B cell (primary cell): ENCODE results near the gene HOXB9. TPM values are rescaled to one million over a fixed set of nuclear protein-coding genes. Genes with fewer than 3 reads are reported as not detected.

Experiments
- ATAC-seq: fragments of 200-7000 bp; cut with Tn5 transposase; one replicate; pipeline ENCODE4 v1.10.0; 2021; ENCODE audit warnings: low read depth, mild to moderate bottlenecking, moderate number of reproducible peaks, moderate library complexity
- CTCF ChIA-PET: fragments of 350-600 bp; sonication (Branson Sonifier 250); formaldehyde crosslinking; loops from one replicate; lab custom pipeline; 2021; ENCODE audit warnings: antibody characterized with exemption, inconsistent platforms; lab: Charles Lee
- POLR2A ChIA-PET: fragments of 350-600 bp; sonication (Branson Sonifier 250); formaldehyde crosslinking; loops from one replicate; lab custom pipeline; 2021; ENCODE audit warnings: antibody characterized with exemption; lab: Charles Lee
- DNase-seq: peaks from one replicate; pipeline ENCODE4 v3.0.0; 2013
- H2AFZ ChIP-seq: 2 replicates; pipeline ENCODE4 v1.6.1; 2012; ENCODE audit warnings: mild to moderate bottlenecking, low read depth, low read length; ENCODE audit not compliant: insufficient read depth, poor library complexity, severe bottlenecking
- H3K27ac ChIP-seq, 2 donors: 1 replicate in 1 of 2; 2 replicates in 1 of 2; pipeline ENCODE4 v1.5.1; 2012 to 2013; ENCODE audit warnings: low read length in 2 of 2, mild to moderate bottlenecking in 2 of 2, moderate library complexity in 1 of 2
- H3K27me3 ChIP-seq, 4 experiments: fragments of 200-600 bp in 1 of 4; sonication (generic) in 1 of 4; replicated peaks in 1 of 4; 1 replicate in 2 of 4; 2 replicates in 2 of 4; pipeline versions ENCODE4 v1.6.1 to v1.7.0; 2013 to 2016; ENCODE audit warnings: low read length in 3 of 4, mild to moderate bottlenecking in 2 of 4, mixed read lengths in 1 of 4, moderate library complexity in 1 of 4; ENCODE audit not compliant: insufficient read depth in 4 of 4, control insufficient read depth in 3 of 4; ENCODE audit errors: control extremely low read depth in 1 of 4
- H3K36me3 ChIP-seq, 2 experiments: replicated peaks in 1 of 2; 1 replicate in 1 of 2; 2 replicates in 1 of 2; pipeline versions ENCODE4 v1.6.1 to v1.7.1; 2013; ENCODE audit warnings: low read length in 1 of 2; ENCODE audit not compliant: insufficient read depth in 2 of 2, control insufficient read depth in 1 of 2; ENCODE audit errors: control extremely low read depth in 1 of 2, extremely low read depth in 1 of 2
- H3K4me1 ChIP-seq, 2 donors: fragments of 200-600 bp in 1 of 2; sonication (generic) in 1 of 2; 1 replicate in 1 of 2; 2 replicates in 1 of 2; pipeline versions ENCODE4 v1.5.1 to v1.6.1; 2013 to 2017; ENCODE audit warnings: low read length in 2 of 2; ENCODE audit not compliant: control insufficient read depth in 2 of 2, insufficient read depth in 2 of 2
- H3K4me2 ChIP-seq: replicated peaks from 2 replicates; pipeline ENCODE3; 2012; ENCODE audit warnings: mild to moderate bottlenecking, low read depth, low read length; ENCODE audit not compliant: poor library complexity, severe bottlenecking
- H3K4me3 ChIP-seq, 5 experiments: fragments of 200-600 bp in 1 of 5; sonication (generic) in 1 of 5; 1 replicate in 3 of 5; 2 replicates in 2 of 5; pipeline versions ENCODE4 v1.5.1 to v1.7.0; 2011 to 2016; ENCODE audit warnings: low read length in 4 of 5, mild to moderate bottlenecking in 4 of 5, low read depth in 2 of 5, control low read depth in 1 of 5, moderate library complexity in 1 of 5; ENCODE audit not compliant: insufficient read depth in 1 of 5; ENCODE audit errors: control extremely low read depth in 1 of 5, extremely low read depth in 1 of 5
- H3K79me2 ChIP-seq: fragments of 200-600 bp; sonication (generic); one replicate; pipeline ENCODE4 v1.6.0; 2016; ENCODE audit warnings: low read length; ENCODE audit not compliant: control insufficient read depth, insufficient read depth
- H3K9ac ChIP-seq: fragments of 200-600 bp; sonication (generic); 2 replicates; pipeline ENCODE4 v1.6.1; 2017; ENCODE audit warnings: mild to moderate bottlenecking, low read length, moderate library complexity
- H3K9me3 ChIP-seq, 3 donors: one replicate each; pipeline versions ENCODE4 v1.6.1 to v1.7.1; 2013; ENCODE audit warnings: low read length in 2 of 3; ENCODE audit not compliant: control insufficient read depth in 2 of 3, insufficient read depth in 1 of 3; ENCODE audit errors: control extremely low read depth in 1 of 3
- H4K20me1 ChIP-seq: 2 replicates; pipeline ENCODE4 v1.6.0; 2012; ENCODE audit warnings: mild to moderate bottlenecking, low read length; ENCODE audit not compliant: insufficient read depth, control insufficient read depth, poor library complexity, severe bottlenecking
- H3K27ac Mint-ChIP-seq: one replicate; pipeline ENCODE4 v1.8.0; 2021; ENCODE audit warnings: mixed read lengths
- H3K27me3 Mint-ChIP-seq: one replicate; pipeline ENCODE4 v1.8.0; 2021; ENCODE audit warnings: mixed read lengths
- H3K4me1 Mint-ChIP-seq: one replicate; pipeline ENCODE4 v1.8.0; 2021; ENCODE audit warnings: mixed read lengths
- H3K4me3 Mint-ChIP-seq: one replicate; pipeline ENCODE4 v1.8.0; 2021; ENCODE audit warnings: mixed read lengths
- H3K9me3 Mint-ChIP-seq: one replicate; pipeline ENCODE4 v1.8.0; 2022; ENCODE audit warnings: mixed read lengths; ENCODE audit not compliant: insufficient read depth
- EZH2 ChIP-seq: IDR thresholded peaks from 2 replicates; pipeline ENCODE4 v1.6.1; 2012; ENCODE audit warnings: borderline replicate concordance, low read depth, mild to moderate bottlenecking, moderate library complexity, low read length; ENCODE audit not compliant: insufficient read depth, poor library complexity, severe bottlenecking
- WGBS: methylation state at CpG from one replicate; pipeline ENCODE4 v1.1.5; 2013; ENCODE audit warnings: missing lambda C conversion rate; ENCODE audit not compliant: insufficient coverage; 5-methylcytosine and 5-hydroxymethylcytosine counted together
- intact Hi-C: fragments of 100-400 bp; cut with micrococcal nuclease; formaldehyde crosslinking; loops from one replicate; pipeline ENCODE4 v1.10.0; 2022
- polyA plus RNA-seq: library from polyadenylated mRNA; depleted of rRNA; stranded (reverse); fragments of >200 nt; gene quantifications from 2 replicates; pipeline ENCODE4 v1.2.3, GENCODE V29; 2012
- total RNA-seq, 2 donors: library from RNA; stranded (reverse); fragments of 120-200 nt in 1 of 2; gene quantifications; 1 replicate in 1 of 2; 2 replicates in 1 of 2; pipeline versions ENCODE4 v1.2.3 to v1.2.4, GENCODE V29; 2013 to 2022
- TF ChIP-seq, protein P1 (sequence below): fragments of 200-600 bp; IDR thresholded peaks from one replicate; pipeline ENCODE4 v1.8.0; 2022; ENCODE audit warnings: antibody characterized with exemption, mild to moderate bottlenecking

HOXB9 gene
- total and polyA plus RNA-seq, 2 donors (not counting 1 experiment from before 2014, with no cell fraction given) = 0.07 TPM; not detected in 1

DNA sequence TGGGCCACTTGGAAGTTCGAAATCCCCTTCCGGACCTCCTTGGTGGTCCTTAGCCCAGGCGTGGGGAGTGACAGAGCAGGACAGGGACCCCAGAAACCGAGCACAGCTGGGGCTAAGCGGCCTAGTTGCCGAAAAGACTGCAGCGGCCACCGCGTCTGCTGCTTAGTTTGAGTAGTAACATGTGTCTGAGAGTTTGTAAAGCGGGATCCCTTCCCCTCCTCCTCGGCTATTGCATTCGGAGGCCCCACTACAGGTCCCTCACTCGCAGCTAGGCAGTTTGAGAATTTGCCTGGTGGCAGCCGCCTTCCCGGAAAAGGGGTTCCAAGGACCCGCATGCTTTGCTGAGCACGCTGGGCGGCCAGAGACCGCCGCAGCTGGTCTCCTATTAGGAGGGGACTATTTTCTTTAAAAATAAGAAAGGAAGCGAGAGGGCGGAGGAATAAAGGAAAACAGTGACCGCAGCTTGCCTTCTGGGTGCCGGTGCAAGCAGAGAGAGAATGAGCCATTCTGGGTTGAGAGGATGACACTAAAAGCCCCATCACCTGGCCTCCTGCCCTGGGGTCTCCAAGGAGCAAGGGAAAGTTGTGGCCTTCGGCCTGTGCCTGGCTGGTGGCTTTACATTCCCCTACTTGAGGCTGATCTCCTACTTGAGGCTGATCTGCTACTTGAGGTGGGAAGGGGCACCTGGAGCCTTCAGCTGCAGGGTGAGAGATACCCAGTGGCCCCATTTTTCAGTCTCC is 31.4 kb downstream of the HOXB9 start:
- no peak overlapping the region for H2AFZ ChIP-seq
- H3K9ac ChIP-seq = no peak overlapping the region
- H3K79me2 ChIP-seq = no peaks in the 10 kb centered on the region
- WGBS = 81% methylated on average over 23 of the region's 25 CpGs
- ChIA-PET POLR2A (no interaction called here), CTCF (interaction anchor here (1.1 to 5.6 kb wide), 4 partner anchors 243 to 287 kb away, joined by 3 to 68 read pairs (median 52); no protein-coding TSS in a partner anchor)
- H3K9me3 Mint-ChIP-seq = no peaks in the 10 kb centered on the region
- DNase-seq (no peak), ATAC-seq (no peak)
- no peak overlapping the region for H3K27ac ChIP-seq
- peaks cover 90% of the 10 kb centered on the region for H3K27me3 Mint-ChIP-seq
- H3K27me3 ChIP-seq = peaks cover 0 to 99% (median 79%) of the 10 kb centered on the region in 4 experiments
- peaks cover 58 to 63% of the 10 kb centered on the region in 2 donors for H3K4me1 ChIP-seq
- H3K36me3 ChIP-seq = no peaks in the 10 kb centered on the region
- no peak overlapping the region for H3K4me3 Mint-ChIP-seq
- no peak overlapping the region for H3K4me2 ChIP-seq
- H3K4me1 Mint-ChIP-seq = peaks cover 56% of the 10 kb centered on the region
- H3K9me3 ChIP-seq = peaks cover 0 to 21% (median 0%) of the 10 kb centered on the region in 3 donors
- H3K27ac Mint-ChIP-seq = no peak overlapping the region
- peaks cover 8% of the 10 kb centered on the region for H4K20me1 ChIP-seq
- no peak overlapping the region for H3K4me3 ChIP-seq
- no peak for TF ChIP-seq EZH2
- intact Hi-C loops = loop anchor here (5.0 kb wide), 1 partner anchor 133 kb away; the partner anchor contains the start of gene HOXB13

DNA sequence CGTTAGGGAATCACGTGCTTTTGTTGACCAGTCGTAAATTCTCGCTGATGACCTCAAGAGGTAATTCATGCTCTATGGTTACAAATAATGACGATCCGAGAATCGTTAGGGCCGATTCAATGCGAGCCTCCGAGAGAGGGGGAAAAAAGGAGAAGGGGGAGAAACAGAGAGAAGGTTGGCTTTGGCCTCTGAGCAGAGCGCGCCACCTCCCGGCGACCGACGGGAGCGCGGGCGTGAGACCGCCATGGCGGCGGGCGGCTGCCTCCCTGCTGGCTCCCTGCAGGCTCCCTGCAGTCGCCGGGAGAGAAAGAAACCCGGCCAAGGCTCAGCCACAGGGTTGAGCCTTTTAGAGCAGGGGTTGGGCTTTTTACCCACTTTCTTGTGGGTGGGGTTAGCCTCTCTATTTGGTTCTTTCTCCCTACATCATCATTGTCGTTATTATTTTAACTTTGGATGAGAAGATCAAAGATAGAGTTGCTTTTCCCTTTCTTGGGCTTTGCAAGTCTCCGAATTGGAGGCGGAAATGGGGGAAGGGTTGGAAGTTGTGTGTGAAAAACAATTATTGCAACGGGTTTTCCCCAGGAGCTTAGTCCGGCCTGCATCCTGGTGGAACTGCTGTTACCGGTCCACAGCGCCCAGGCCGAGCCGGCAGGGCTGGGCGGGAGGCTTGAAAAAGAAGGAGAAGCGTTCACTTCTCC is 32.2 kb downstream of the HOXB9 start:
- no peak for TF ChIP-seq EZH2
- TF ChIP-seq, protein P1, sequence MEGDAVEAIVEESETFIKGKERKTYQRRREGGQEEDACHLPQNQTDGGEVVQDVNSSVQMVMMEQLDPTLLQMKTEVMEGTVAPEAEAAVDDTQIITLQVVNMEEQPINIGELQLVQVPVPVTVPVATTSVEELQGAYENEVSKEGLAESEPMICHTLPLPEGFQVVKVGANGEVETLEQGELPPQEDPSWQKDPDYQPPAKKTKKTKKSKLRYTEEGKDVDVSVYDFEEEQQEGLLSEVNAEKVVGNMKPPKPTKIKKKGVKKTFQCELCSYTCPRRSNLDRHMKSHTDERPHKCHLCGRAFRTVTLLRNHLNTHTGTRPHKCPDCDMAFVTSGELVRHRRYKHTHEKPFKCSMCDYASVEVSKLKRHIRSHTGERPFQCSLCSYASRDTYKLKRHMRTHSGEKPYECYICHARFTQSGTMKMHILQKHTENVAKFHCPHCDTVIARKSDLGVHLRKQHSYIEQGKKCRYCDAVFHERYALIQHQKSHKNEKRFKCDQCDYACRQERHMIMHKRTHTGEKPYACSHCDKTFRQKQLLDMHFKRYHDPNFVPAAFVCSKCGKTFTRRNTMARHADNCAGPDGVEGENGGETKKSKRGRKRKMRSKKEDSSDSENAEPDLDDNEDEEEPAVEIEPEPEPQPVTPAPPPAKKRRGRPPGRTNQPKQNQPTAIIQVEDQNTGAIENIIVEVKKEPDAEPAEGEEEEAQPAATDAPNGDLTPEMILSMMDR = peak; percentile 89
- peak overlapping the region in 2 of 5 experiments; percentile 21 to 44 for H3K4me3 ChIP-seq
- intact Hi-C loops = loop anchor here (1.0 to 2.0 kb wide), 3 partner anchors 15 to 286 kb away; partner anchors contain the start of gene HOXB4
- peak overlapping the region; percentile 50 for H3K9ac ChIP-seq
- ATAC-seq = peak; percentile 68
- H3K9me3 ChIP-seq = peaks cover 0 to 21% (median 0%) of the 10 kb centered on the region in 3 donors
- ChIA-PET CTCF (interaction anchor here (1.0 to 5.6 kb wide), 17 partner anchors 15 to 500 kb away, joined by 3 to 68 read pairs (median 4); no protein-coding TSS in a partner anchor), POLR2A (no interaction called here)
- H3K36me3 ChIP-seq = no peaks in the 10 kb centered on the region
- Mint-ChIP-seq H3K27me3 (peaks cover 90% of the 10 kb centered on the region), H3K27ac (no peak overlapping the region), H3K9me3 (no peaks in the 10 kb centered on the region), H3K4me1 (peaks cover 58% of the 10 kb centered on the region), H3K4me3 (peak overlapping the region; percentile 83)
- peak; percentile 87 for DNase-seq
- H3K4me1 ChIP-seq = peaks cover 61 to 70% of the 10 kb centered on the region in 2 donors
- no peak overlapping the region for H3K27ac ChIP-seq
- H3K79me2 ChIP-seq = no peaks in the 10 kb centered on the region
- peaks cover 8% of the 10 kb centered on the region for H4K20me1 ChIP-seq
- peaks cover 0 to 99% (median 80%) of the 10 kb centered on the region in 4 experiments for H3K27me3 ChIP-seq
- peak overlapping the region; percentile 14 for H2AFZ ChIP-seq
- H3K4me2 ChIP-seq = peak overlapping the region; percentile 80
- WGBS = 20% methylated on average over 31 of the region's 37 CpGs
